Measurements from ENCODE around the gene LRCH2. TPM values are rescaled to one million over a fixed set of nuclear protein-coding genes. Genes with fewer than 3 reads are reported as not detected.

The LRCH2 gene
- total RNA-seq, 4 donors from 2014 or later: 0.11 to 3.8 (median 0.45) TPM

DNA sequence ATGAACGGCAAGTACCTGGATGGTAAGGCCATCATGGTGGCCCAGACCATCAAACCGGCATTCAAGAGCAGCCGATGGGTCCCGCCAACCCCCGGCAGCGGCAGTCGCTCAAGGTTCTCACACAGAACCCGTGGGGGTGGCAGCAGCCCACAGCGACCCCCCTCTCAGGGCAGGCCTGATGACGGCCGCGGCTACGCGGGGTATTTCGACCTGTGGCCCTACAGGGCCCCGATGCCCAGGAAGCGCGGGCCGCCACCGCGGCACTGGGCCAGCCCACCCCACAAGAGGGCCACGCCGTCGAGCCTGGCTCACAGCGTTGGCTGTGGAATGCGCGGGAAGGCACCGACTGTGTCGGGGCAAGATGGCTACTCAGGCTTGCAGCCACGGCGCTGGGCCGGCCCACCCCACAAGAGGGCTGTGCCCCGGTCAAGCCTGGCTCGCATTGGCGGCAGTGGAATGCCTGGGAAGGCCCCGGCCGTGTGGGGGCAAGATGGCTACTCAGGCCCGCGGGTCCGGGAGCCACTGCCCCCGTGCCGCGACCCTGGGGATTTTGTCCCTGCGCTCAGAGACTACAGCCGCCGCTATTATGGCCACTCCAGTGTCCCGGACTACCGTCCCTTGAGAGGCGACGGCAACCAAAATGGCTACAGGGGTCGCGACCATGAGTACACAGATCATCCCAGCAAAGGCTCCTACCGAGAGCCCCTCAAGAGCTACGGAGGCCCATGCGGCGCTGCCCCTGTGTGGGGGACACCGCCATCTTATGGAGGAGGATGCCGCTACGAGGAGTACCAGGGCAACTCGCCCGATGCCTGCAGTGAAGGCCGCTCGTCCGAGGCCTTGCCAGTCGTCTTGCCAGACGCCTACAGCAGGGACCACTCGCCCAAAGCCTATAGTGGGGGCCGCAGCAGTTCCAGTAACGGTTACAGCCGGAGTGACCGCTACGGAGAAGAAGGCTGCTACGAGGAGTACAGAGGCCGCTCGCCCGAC, 44.0 kb downstream of the LRCH2 start:
- DNase-seq: no peak

DNA sequence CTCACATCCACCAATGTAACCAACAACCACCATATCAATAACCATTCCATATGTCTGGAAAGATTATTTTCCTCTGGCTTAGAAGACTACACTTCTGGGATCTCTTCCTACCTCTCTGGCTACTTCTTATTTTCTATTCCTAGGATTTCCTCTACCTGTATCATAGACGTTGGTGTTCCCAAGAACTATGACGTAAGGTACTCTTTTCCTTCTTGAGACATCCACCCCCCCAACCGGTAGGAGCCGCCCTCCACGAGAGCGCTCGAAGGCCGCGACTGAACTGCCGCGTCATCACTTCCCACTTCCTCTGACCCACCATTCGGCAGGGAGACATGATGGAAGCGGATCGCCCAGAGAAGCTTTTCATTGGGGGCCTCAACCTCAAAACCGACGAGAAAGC, 44.8 kb downstream of the LRCH2 start, which contains the start of gene RBMXL3:
TSS of gene RBMXL3 (plus strand) at position 301 of the 400 bp plus-strand sequence. CDS start at position 333, 32 bp downstream.
- H3K9me3 ChIP-seq: peaks cover 0 to 25% (median 18%) of the 10 kb centered on the region in 3 donors
- TF ChIP-seq, protein P1, sequence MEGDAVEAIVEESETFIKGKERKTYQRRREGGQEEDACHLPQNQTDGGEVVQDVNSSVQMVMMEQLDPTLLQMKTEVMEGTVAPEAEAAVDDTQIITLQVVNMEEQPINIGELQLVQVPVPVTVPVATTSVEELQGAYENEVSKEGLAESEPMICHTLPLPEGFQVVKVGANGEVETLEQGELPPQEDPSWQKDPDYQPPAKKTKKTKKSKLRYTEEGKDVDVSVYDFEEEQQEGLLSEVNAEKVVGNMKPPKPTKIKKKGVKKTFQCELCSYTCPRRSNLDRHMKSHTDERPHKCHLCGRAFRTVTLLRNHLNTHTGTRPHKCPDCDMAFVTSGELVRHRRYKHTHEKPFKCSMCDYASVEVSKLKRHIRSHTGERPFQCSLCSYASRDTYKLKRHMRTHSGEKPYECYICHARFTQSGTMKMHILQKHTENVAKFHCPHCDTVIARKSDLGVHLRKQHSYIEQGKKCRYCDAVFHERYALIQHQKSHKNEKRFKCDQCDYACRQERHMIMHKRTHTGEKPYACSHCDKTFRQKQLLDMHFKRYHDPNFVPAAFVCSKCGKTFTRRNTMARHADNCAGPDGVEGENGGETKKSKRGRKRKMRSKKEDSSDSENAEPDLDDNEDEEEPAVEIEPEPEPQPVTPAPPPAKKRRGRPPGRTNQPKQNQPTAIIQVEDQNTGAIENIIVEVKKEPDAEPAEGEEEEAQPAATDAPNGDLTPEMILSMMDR (IDR thresholded peaks at IDR 0.05): no peak
- no peak for TF ChIP-seq POLR2A (IDR thresholded peaks at IDR 0.05)
- no peaks in the 10 kb centered on the region for H3K27me3 ChIP-seq
- H3K27ac ChIP-seq: no peak within 1 kb of the TSS
- no peaks in the 10 kb centered on the region for H3K4me1 ChIP-seq
- 90 to 92% methylated on average over 2 to 14 of the region's 16 CpGs for WGBS, 2 donors
- H3K4me3 ChIP-seq: no peak within 1 kb of the TSS
- no peaks in the 10 kb centered on the region for H3K36me3 ChIP-seq
- intact Hi-C loops (cut with DNase I): no loop called here
- DNase-seq: no peak

More for the DNA sequence above, 44.0 kb downstream of the LRCH2 start:
- intact Hi-C loops (cut with DNase I): no loop called here
- Histone ChIP-seq H3K4me1 (no peaks in the 10 kb centered on the region), H3K27ac (no peak overlapping the region), H3K4me3 (no peak overlapping the region), H3K27me3 (no peaks in the 10 kb centered on the region), H3K9me3 (peaks cover 0 to 25% (median 18%) of the 10 kb centered on the region in 3 donors), H3K36me3 (no peaks in the 10 kb centered on the region)
- TF ChIP-seq, protein P1 (IDR thresholded peaks at IDR 0.05): no peak
- TF ChIP-seq POLR2A (IDR thresholded peaks at IDR 0.05): no peak
- WGBS, 2 donors: 91% methylated on average over 7 of the region's 76 CpGs; no CpG with 5 or more reads in 1 of the 2 donors

DNA sequence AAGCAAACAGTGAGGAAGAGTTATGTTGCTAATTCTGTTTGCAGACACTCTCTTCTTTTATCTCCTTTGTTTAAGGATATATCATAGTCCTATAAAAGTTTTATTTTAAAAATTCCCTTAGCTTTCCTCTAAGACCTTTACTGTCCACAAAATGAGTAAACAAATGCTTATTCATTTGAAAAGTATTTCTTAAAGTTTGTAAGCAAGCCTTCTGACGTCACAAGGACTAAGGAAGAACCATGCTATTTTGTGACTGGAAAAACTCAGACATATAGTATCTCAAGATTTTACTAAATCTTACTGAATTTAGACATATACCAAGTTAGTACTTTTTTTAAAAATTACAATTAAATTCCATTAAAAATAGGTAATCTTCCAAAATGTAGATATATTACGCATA, 49.9 kb downstream of the LRCH2 start:
- H3K27me3 ChIP-seq: no peaks in the 10 kb centered on the region
- no peak for DNase-seq
- no peak overlapping the region for H3K4me3 ChIP-seq
- H3K27ac ChIP-seq: no peak overlapping the region
- TF ChIP-seq POLR2A (IDR thresholded peaks at IDR 0.05): no peak
- TF ChIP-seq, protein P1 (IDR thresholded peaks at IDR 0.05): no peak
- intact Hi-C loops (cut with DNase I): no loop called here
- H3K4me1 ChIP-seq: no peaks in the 10 kb centered on the region
- 69 to 71% methylated on average over 2 of the region's 2 CpGs for WGBS, 2 donors
- no peaks in the 10 kb centered on the region for H3K9me3 ChIP-seq
- no peaks in the 10 kb centered on the region for H3K36me3 ChIP-seq

DNA sequence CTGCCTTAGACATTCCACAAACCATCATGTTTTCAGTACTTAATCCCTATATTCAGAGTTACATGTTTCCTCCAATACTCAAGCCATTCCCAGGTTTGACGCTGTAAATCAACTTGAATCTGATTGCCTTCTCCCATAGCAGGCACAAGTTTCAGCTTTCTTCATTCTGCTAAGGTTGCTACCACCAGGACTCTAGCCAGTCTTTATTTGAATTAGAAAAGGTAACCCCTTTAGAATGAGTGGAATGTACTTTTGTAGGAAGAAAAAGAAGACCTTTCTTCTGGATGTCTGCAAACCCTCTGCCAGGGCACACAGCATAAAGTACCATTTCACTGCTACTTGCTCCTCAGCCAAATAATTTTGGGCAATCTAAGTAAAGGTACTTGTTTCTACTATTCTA, 55.4 kb downstream of the LRCH2 start:
- Histone ChIP-seq H3K9me3 (no peaks in the 10 kb centered on the region), H3K27me3 (no peaks in the 10 kb centered on the region), H3K27ac (no peak overlapping the region), H3K36me3 (no peaks in the 10 kb centered on the region), H3K4me3 (no peak overlapping the region), H3K4me1 (no peaks in the 10 kb centered on the region)
- 36 to 67% methylated on average over 1 of the region's 1 CpG for WGBS, 2 donors
- TF ChIP-seq, protein P1 (IDR thresholded peaks at IDR 0.05): no peak
- TF ChIP-seq POLR2A (IDR thresholded peaks at IDR 0.05): no peak
- no peak for DNase-seq
- intact Hi-C loops (cut with DNase I): no loop called here

DNA sequence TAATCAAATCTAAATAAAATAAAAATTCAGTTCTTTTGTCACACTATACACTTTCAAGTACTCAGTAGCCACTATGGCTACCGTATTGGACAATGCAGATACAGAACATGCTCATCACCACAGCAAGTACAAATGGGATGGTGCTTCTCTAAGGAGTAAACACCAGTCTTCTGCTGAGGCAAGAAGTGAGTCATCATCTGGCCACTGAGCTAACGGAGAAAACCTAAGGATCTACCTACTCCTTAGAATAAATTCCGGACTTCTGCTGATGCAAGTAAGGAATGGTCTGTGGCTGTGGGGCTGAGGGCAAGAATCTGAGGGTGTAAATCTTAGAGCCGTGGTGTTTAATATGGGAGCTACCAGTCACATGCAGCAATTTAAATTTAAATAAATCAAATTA, 56.0 kb downstream of the LRCH2 start:
- Histone ChIP-seq H3K27ac (no peak overlapping the region), H3K27me3 (no peaks in the 10 kb centered on the region), H3K4me3 (no peak overlapping the region), H3K36me3 (no peaks in the 10 kb centered on the region), H3K4me1 (no peaks in the 10 kb centered on the region), H3K9me3 (no peaks in the 10 kb centered on the region)
- DNase-seq: no peak
- intact Hi-C loops (cut with DNase I): no loop called here
- WGBS, 2 donors: 59 to 72% methylated on average over 4 of the region's 4 CpGs
- TF ChIP-seq, protein P1 (IDR thresholded peaks at IDR 0.05): no peak
- no peak for TF ChIP-seq POLR2A (IDR thresholded peaks at IDR 0.05)

All from esophagus squamous epithelium (tissue), 5 donors.